Ovary (tissue), 1 donor: ENCODE data around the gene STUB1.

ENCODE experiments used
- EP300 ChIP-seq: sonication (generic); formaldehyde crosslinking; IDR thresholded peaks from one replicate; pipeline ENCODE4 v1.6.1; 2017; ENCODE audit warnings: antibody characterized with exemption
- POLR2A ChIP-seq: fragments of 450-650 bp; IDR thresholded peaks from one replicate; pipeline ENCODE4 v1.6.1; 2017; ENCODE audit warnings: antibody characterized with exemption, mild to moderate bottlenecking, moderate library complexity

GRCh38 chr16:724188-725040, 44.2 kb downstream of the STUB1 start:
- TF ChIP-seq POLR2A (no peak), EP300 (no peak)
